HG02938 (cell line): Measurements from ENCODE around the gene GRHPR.
"Not testable (repeated sequence)": the region's sequence is repeated elsewhere in the genome, so short reads cannot be mapped to it uniquely, and the experiment has no call there.

Experiments
- ATAC-seq: cut with Tn5 transposase; IDR thresholded peaks from one replicate; pipeline ENCODE4 v1.9.1; 2021; ENCODE audit warnings: mild to moderate bottlenecking, moderate library complexity; ENCODE audit not compliant: unreplicated experiment

The GRHPR gene

GRCh38 chr9:37444890-37445289 lies 22.4 kb downstream of the GRHPR start:
- ATAC-seq = no peak

DNA sequence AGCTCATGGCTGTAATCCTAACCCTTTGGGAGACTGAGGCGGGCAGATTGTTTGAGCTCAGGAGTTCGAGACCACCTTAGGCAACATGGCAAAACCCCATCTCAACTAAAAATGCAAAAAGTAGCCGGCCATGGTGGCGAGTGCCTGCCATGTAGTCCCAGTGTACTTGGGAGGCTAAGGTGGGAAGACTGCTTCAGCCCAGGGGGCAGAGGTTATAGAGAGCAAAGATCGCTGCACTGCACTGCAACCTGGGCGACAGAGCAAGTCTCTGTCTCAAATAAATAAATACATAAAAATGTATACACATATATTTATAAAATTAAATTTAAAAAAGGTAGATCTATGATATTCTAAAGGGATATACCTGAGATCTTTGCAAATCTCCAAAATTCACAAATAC lies 23.3 kb downstream of the GRHPR start:
- ATAC-seq = no peak

- ATAC-seq = no peak
Measured at GRCh38 chr9:37446401-37446800, 23.9 kb downstream of the GRHPR start.

GRCh38 chr9:37447111-37447510 lies 24.6 kb downstream of the GRHPR start:
- no peak for ATAC-seq

GRCh38 chr9:37449862-37450632 lies 27.6 kb downstream of the GRHPR start:
- no peak for ATAC-seq

DNA sequence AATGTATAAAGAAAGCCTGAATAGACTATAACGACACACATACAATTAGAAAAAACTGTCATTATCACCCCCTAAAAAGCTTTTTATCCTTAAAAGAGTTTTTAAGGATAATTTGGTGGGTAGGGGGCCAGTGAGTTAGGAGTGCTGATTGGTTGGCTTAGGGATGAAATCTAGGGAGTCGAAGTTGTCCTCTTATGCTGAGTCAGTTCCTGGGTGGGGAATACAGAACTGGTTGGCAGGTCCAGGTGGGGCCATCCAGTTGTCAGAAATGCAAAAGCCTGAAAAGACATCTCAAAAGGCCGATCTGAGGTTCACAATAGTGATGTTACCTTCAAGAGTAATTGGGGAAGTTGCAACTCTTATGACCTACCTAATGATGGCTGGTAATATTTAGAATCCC lies 29.1 kb downstream of the GRHPR start:
- no peak for ATAC-seq

GRCh38 chr9:37452611-37453010 lies 30.1 kb downstream of the GRHPR start:
- ATAC-seq = no peak

GRCh38 chr9:37453827-37454226 lies 31.3 kb downstream of the GRHPR start:
- no peak for ATAC-seq

DNA sequence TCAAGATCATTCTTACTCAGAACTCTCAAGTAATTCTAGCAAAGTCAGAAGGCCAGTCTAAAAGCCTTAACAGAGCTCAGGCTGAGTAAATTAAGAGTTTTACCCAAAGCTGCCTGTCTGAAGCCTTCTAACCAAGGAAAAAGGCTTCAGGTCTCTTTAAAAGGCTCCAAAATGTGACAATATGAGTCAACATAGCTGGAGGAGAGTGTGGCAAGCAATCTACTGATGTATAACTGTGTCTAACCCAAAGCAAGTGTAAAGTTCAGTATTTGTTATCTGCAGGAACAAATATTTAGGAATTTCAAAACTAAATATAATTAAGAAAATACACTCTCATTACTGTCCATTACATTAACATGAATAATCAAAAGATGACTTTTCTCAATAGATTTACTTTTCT lies 31.7 kb downstream of the GRHPR start:
- no peak for ATAC-seq

DNA sequence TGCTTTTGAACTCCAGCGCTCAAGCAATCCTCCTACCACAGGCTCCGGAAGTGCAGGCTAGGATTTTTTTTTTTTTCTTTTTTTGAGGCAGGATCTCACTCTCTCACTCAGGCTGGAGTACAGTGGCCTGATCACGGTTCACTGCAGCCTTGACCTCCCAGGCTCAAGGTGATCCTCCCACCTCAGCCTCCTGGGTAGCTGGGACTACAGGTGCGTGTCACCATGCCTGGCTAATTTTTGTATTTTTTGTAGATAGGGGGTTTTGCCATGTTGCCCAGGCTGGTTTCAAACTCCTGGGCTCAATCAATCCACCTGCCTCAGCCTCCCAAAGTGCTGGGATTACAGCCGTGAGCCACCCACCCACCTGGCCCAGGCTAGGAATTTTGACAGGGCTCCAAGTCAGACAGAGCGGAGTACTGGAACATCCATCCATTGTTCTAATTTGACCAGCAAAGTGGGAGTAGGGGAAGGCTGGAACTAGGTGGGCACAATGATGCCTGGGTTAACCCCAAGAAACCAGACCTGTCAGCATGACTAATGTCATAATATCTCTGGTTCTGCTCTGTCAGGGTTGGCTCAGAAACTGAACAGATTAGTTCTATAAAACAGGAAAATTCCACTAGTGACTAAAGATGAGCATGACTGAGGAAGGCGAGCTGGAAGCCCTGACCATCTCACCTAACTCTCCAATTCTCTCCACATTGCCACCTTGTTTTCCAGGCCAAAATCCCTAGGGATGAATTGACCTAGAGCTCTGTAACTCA lies 33.6 kb downstream of the GRHPR start:
- no peak for ATAC-seq

- no peak for ATAC-seq
Measured at GRCh38 chr9:37456817-37457216, 34.3 kb downstream of the GRHPR start.

DNA sequence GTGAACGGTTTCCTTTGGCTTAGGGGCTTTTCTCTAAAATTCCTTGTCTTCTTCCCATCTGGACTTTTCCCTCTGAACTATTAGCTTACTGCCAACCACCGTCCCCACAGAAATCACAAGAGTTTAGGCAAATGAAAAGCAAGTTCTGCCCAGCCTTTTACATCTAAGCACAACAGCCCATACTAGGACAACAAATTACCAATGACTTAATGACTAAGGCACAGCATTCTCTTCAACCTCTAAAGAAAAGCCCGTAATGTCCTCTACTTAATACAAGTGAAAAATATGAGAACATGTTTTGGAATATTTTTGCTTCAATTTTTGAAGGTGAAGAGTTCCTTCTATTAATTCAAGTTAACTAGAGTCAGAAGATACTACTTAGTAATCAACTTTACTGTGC lies 41.5 kb downstream of the GRHPR start:
- ATAC-seq = no peak

- ATAC-seq = peak; percentile 29
Measured at GRCh38 chr9:37464426-37465248, 42.1 kb downstream of the GRHPR start.

- peak; percentile 85 for ATAC-seq
Measured at GRCh38 chr9:37465249-37466036, 42.9 kb downstream of the GRHPR start, which contains the start of gene ZBTB5. Gene ZBTB5 (minus strand): TSS chr9:37465450. CDS start chr9:37442551, 22,899 bp downstream.

- peak; percentile 4 for ATAC-seq
Measured at GRCh38 chr9:37466037-37466709, 43.7 kb downstream of the GRHPR start.

- not testable (repeated sequence) for ATAC-seq
Measured at GRCh38 chr9:37467530-37467929, 45.0 kb downstream of the GRHPR start.

DNA sequence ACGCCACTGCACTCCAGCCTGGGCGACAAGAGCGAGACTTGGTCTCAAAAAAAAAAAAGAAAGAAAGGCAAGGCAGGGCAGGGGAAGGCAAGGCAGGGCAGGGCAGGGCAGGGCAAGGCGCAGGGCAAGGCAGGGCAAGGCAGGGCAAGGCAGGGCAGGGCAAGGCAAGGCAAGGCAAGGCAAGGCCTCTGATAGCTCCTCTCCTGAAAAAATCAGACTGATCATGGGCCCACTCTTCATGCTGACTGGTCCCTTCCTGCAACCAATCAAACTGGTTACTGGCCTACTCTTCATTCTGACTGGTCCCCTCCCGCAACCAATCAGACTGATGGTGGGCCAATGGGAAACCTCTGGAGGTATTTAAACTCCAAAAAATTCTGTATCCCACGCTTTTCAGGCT lies 46.1 kb downstream of the GRHPR start:
- no peak for ATAC-seq

DNA sequence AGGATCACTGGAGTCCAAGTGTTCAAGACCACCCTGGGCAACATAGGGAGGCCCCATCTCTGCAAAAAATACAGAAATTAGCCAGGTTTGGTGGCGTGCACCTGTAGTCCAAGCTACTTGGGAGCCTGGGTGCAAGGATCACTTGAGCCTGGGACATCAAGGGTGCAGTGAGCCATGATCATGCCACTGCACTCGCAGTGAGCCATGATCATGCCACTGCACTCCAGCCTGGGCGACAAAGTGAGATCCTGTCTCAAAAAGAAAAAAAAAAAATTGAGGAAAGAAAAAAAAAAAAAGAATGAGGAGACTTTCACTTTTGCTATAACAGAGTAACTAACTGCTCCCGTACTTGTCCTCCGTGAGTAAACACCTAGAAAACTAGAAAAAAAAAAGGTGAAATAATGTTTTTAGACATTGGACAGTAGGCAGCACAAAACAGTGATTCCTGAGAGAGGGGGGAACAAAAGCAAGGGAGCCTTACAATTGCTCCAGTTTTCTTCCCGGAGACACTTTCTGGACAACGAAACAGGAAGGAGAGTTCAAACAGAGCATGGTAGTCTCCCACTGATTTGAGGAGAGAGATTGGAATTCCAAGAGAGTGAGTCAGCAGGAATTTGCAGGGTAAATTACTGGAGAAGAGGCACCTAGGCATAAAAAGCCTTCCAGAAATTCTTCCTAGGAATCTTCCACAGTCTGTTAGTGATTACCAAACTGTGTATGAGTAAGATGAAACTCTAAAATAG lies 49.6 kb downstream of the GRHPR start:
- ATAC-seq = no peak

- not testable (repeated sequence) for ATAC-seq
Measured at GRCh38 chr9:37473982-37474381, 51.5 kb downstream of the GRHPR start.
